Measurements from ENCODE around the gene KIAA1328. TPM values are rescaled to one million over a fixed set of nuclear protein-coding genes. Genes with fewer than 3 reads are reported as not detected.

Gene KIAA1328
- total and polyA plus RNA-seq, 4 donors, result 2.0 to 21.1 (median 12.8) TPM

GRCh38 chr18:36929601-36930000, 100.7 kb downstream of the KIAA1328 start:
- DNase-seq (no peak), ATAC-seq (ENCODE audit: low FRiP score) (no peak)
- Histone ChIP-seq H3K27ac (ENCODE audit: low read depth in 1 of 2, low read length in 2 of 2) (no peak overlapping the region), H3K4me1 (ENCODE audit: control insufficient read depth in 1 of 2, insufficient read depth in 2 of 2, low read length in 2 of 2) (no peaks in the 10 kb centered on the region), H3K4me3 (ENCODE audit: low read length in 2 of 2) (no peak overlapping the region), H3K27me3 (ENCODE audit: control insufficient read depth in 1 of 2, insufficient read depth in 2 of 2, low read length in 1 of 2) (no peaks in the 10 kb centered on the region), H3K36me3 (ENCODE audit: control insufficient read depth in 1 of 2, insufficient read depth in 2 of 2, low read length in 1 of 2) (peaks cover 0 to 7% of the 10 kb centered on the region in 2 donors), H3K9me3 (ENCODE audit: control insufficient read depth, low read length) (no peaks in the 10 kb centered on the region)
- WGBS, 2 donors, result 82 to 83% methylated on average over 2 of the region's 2 CpGs
- intact Hi-C loops (cut with DNase I), result no loop called here

GRCh38 chr18:36931106-36931505, 102.2 kb downstream of the KIAA1328 start:
- intact Hi-C loops (cut with DNase I), result no loop called here
- DNase-seq (no peak), ATAC-seq (ENCODE audit: low FRiP score) (no peak)
- no peaks in the 10 kb centered on the region for H3K9me3 ChIP-seq (ENCODE audit: control insufficient read depth, low read length)
- no peak overlapping the region for H3K27ac ChIP-seq (ENCODE audit: low read depth in 1 of 2, low read length in 2 of 2)
- no peaks in the 10 kb centered on the region for H3K4me1 ChIP-seq (ENCODE audit: control insufficient read depth in 1 of 2, insufficient read depth in 2 of 2, low read length in 2 of 2)
- 89 to 94% methylated on average over 4 of the region's 4 CpGs for WGBS, 2 donors
- H3K4me3 ChIP-seq (ENCODE audit: low read length in 2 of 2), result no peak overlapping the region
- no peaks in the 10 kb centered on the region for H3K27me3 ChIP-seq (ENCODE audit: control insufficient read depth in 1 of 2, insufficient read depth in 2 of 2, low read length in 1 of 2)
- H3K36me3 ChIP-seq (ENCODE audit: control insufficient read depth in 1 of 2, insufficient read depth in 2 of 2, low read length in 1 of 2), result peaks cover 0 to 7% of the 10 kb centered on the region in 2 donors

- ATAC-seq (ENCODE audit: low FRiP score) (no peak), DNase-seq (no peak)
- no peaks in the 10 kb centered on the region for H3K27me3 ChIP-seq (ENCODE audit: control insufficient read depth in 1 of 2, insufficient read depth in 2 of 2, low read length in 1 of 2)
- H3K9me3 ChIP-seq (ENCODE audit: control insufficient read depth, low read length), result no peaks in the 10 kb centered on the region
- H3K27ac ChIP-seq (ENCODE audit: low read depth in 1 of 2, low read length in 2 of 2), result no peak overlapping the region
- H3K4me1 ChIP-seq (ENCODE audit: control insufficient read depth in 1 of 2, insufficient read depth in 2 of 2, low read length in 2 of 2), result no peaks in the 10 kb centered on the region
- peaks cover 0 to 7% of the 10 kb centered on the region in 2 donors for H3K36me3 ChIP-seq (ENCODE audit: control insufficient read depth in 1 of 2, insufficient read depth in 2 of 2, low read length in 1 of 2)
- WGBS, 2 donors, result 94 to 97% methylated on average over 2 of the region's 2 CpGs
- no peak overlapping the region for H3K4me3 ChIP-seq (ENCODE audit: low read length in 2 of 2)
- intact Hi-C loops (cut with DNase I), result no loop called here
Observed at GRCh38 chr18:36933552-36933951, 104.6 kb downstream of the KIAA1328 start.

GRCh38 chr18:36934884-36935283, 106.0 kb downstream of the KIAA1328 start:
- intact Hi-C loops (cut with DNase I), result no loop called here
- no peak overlapping the region for H3K27ac ChIP-seq (ENCODE audit: low read depth in 1 of 2, low read length in 2 of 2)
- 7 to 12% methylated on average over 1 of the region's 1 CpG for WGBS, 2 donors
- no peaks in the 10 kb centered on the region for H3K27me3 ChIP-seq (ENCODE audit: control insufficient read depth in 1 of 2, insufficient read depth in 2 of 2, low read length in 1 of 2)
- no peak for ATAC-seq (ENCODE audit: low FRiP score)
- peaks cover 0 to 7% of the 10 kb centered on the region in 2 donors for H3K36me3 ChIP-seq (ENCODE audit: control insufficient read depth in 1 of 2, insufficient read depth in 2 of 2, low read length in 1 of 2)
- no peaks in the 10 kb centered on the region for H3K9me3 ChIP-seq (ENCODE audit: control insufficient read depth, low read length)
- DNase-seq, result no peak
- no peaks in the 10 kb centered on the region for H3K4me1 ChIP-seq (ENCODE audit: control insufficient read depth in 1 of 2, insufficient read depth in 2 of 2, low read length in 2 of 2)
- no peak overlapping the region for H3K4me3 ChIP-seq (ENCODE audit: low read length in 2 of 2)

- no peaks in the 10 kb centered on the region for H3K9me3 ChIP-seq (ENCODE audit: control insufficient read depth, low read length)
- H3K4me1 ChIP-seq (ENCODE audit: control insufficient read depth in 1 of 2, insufficient read depth in 2 of 2, low read length in 2 of 2), result no peaks in the 10 kb centered on the region
- no peak overlapping the region for H3K4me3 ChIP-seq (ENCODE audit: low read length in 2 of 2)
- 62 to 66% methylated on average over 6 of the region's 6 CpGs for WGBS, 2 donors
- intact Hi-C loops (cut with DNase I), result loop anchor here in 1 of 2 donors (5.0 kb wide), 1 partner anchor 400 kb away; no protein-coding TSS in a partner anchor
- DNase-seq (no peak), ATAC-seq (ENCODE audit: low FRiP score) (no peak)
- no peaks in the 10 kb centered on the region for H3K27me3 ChIP-seq (ENCODE audit: control insufficient read depth in 1 of 2, insufficient read depth in 2 of 2, low read length in 1 of 2)
- H3K27ac ChIP-seq (ENCODE audit: low read depth in 1 of 2, low read length in 2 of 2), result no peak overlapping the region
- H3K36me3 ChIP-seq (ENCODE audit: control insufficient read depth in 1 of 2, insufficient read depth in 2 of 2, low read length in 1 of 2), result no peaks in the 10 kb centered on the region
Observed at GRCh38 chr18:36942264-36942663, 113.3 kb downstream of the KIAA1328 start.

GRCh38 chr18:36947820-36948348, 119.0 kb downstream of the KIAA1328 start:
- no peaks in the 10 kb centered on the region for H3K27me3 ChIP-seq (ENCODE audit: control insufficient read depth in 1 of 2, insufficient read depth in 2 of 2, low read length in 1 of 2)
- intact Hi-C loops (cut with DNase I), result no loop called here
- H3K36me3 ChIP-seq (ENCODE audit: control insufficient read depth in 1 of 2, insufficient read depth in 2 of 2, low read length in 1 of 2), result no peaks in the 10 kb centered on the region
- peaks cover 0 to 1% of the 10 kb centered on the region in 2 donors for H3K4me1 ChIP-seq (ENCODE audit: control insufficient read depth in 1 of 2, insufficient read depth in 2 of 2, low read length in 2 of 2)
- 86 to 87% methylated on average over 6 of the region's 6 CpGs for WGBS, 2 donors
- no peak for DNase-seq
- no peak overlapping the region for H3K4me3 ChIP-seq (ENCODE audit: low read length in 2 of 2)
- H3K9me3 ChIP-seq (ENCODE audit: control insufficient read depth, low read length), result no peaks in the 10 kb centered on the region
- ATAC-seq (ENCODE audit: low FRiP score), result no peak
- no peak overlapping the region for H3K27ac ChIP-seq (ENCODE audit: low read depth in 1 of 2, low read length in 2 of 2)

GRCh38 chr18:36950282-36950681, 121.4 kb downstream of the KIAA1328 start:
- H3K9me3 ChIP-seq (ENCODE audit: control insufficient read depth, low read length), result no peaks in the 10 kb centered on the region
- DNase-seq, result no peak
- 32 to 39% methylated on average over 4 of the region's 4 CpGs for WGBS, 2 donors
- ATAC-seq (ENCODE audit: low FRiP score), result no peak
- H3K36me3 ChIP-seq (ENCODE audit: control insufficient read depth in 1 of 2, insufficient read depth in 2 of 2, low read length in 1 of 2), result no peaks in the 10 kb centered on the region
- H3K4me3 ChIP-seq (ENCODE audit: low read length in 2 of 2), result no peak overlapping the region
- intact Hi-C loops (cut with DNase I), result no loop called here
- no peaks in the 10 kb centered on the region for H3K27me3 ChIP-seq (ENCODE audit: control insufficient read depth in 1 of 2, insufficient read depth in 2 of 2, low read length in 1 of 2)
- peaks cover 0 to 1% of the 10 kb centered on the region in 2 donors for H3K4me1 ChIP-seq (ENCODE audit: control insufficient read depth in 1 of 2, insufficient read depth in 2 of 2, low read length in 2 of 2)
- no peak overlapping the region for H3K27ac ChIP-seq (ENCODE audit: low read depth in 1 of 2, low read length in 2 of 2)

- Histone ChIP-seq H3K4me1 (ENCODE audit: control insufficient read depth in 1 of 2, insufficient read depth in 2 of 2, low read length in 2 of 2) (peaks cover 0 to 1% of the 10 kb centered on the region in 2 donors), H3K4me3 (ENCODE audit: low read length in 2 of 2) (no peak overlapping the region), H3K9me3 (ENCODE audit: control insufficient read depth, low read length) (no peaks in the 10 kb centered on the region), H3K27me3 (ENCODE audit: control insufficient read depth in 1 of 2, insufficient read depth in 2 of 2, low read length in 1 of 2) (no peaks in the 10 kb centered on the region), H3K36me3 (ENCODE audit: control insufficient read depth in 1 of 2, insufficient read depth in 2 of 2, low read length in 1 of 2) (no peaks in the 10 kb centered on the region), H3K27ac (ENCODE audit: low read depth in 1 of 2, low read length in 2 of 2) (no peak overlapping the region)
- DNase-seq (no peak), ATAC-seq (ENCODE audit: low FRiP score) (no peak)
- WGBS, 2 donors, result 19 to 21% methylated on average over 2 of the region's 2 CpGs
- intact Hi-C loops (cut with DNase I), result no loop called here
Observed at GRCh38 chr18:36950960-36951359, 122.0 kb downstream of the KIAA1328 start.

- no peaks in the 10 kb centered on the region for H3K4me1 ChIP-seq (ENCODE audit: control insufficient read depth in 1 of 2, insufficient read depth in 2 of 2, low read length in 2 of 2)
- intact Hi-C loops (cut with DNase I), result no loop called here
- H3K27ac ChIP-seq (ENCODE audit: low read depth in 1 of 2, low read length in 2 of 2), result no peak overlapping the region
- no peak for ATAC-seq (ENCODE audit: low FRiP score)
- H3K4me3 ChIP-seq (ENCODE audit: low read length in 2 of 2), result no peak overlapping the region
- H3K27me3 ChIP-seq (ENCODE audit: control insufficient read depth in 1 of 2, insufficient read depth in 2 of 2, low read length in 1 of 2), result no peaks in the 10 kb centered on the region
- no peaks in the 10 kb centered on the region for H3K9me3 ChIP-seq (ENCODE audit: control insufficient read depth, low read length)
- 95 to 100% methylated on average over 1 of the region's 1 CpG for WGBS, 2 donors
- no peak for DNase-seq
- no peaks in the 10 kb centered on the region for H3K36me3 ChIP-seq (ENCODE audit: control insufficient read depth in 1 of 2, insufficient read depth in 2 of 2, low read length in 1 of 2)
Observed at GRCh38 chr18:36953047-36953446, 124.1 kb downstream of the KIAA1328 start.
